Stimulated activated CD8-positive, alpha-beta memory T cell treated with anti-CD3 and anti-CD28 coated beads, Interleukin-15, amount 100 ng/mL, for 48 hours (primary cell): ENCODE measurements around the gene PTGES3.
A peak's percentile ranks its signal among the peaks of the same experiment; 100 is the strongest.

Experiments
- DNase-seq, 2 donors: peaks; one replicate each; pipeline ENCODE4 v3.0.0-alpha.2; 2020; ENCODE audit warnings: low read depth in 2 of 2

PTGES3 gene

GRCh38 chr12:56629459-56630179 is 58.5 kb downstream of the PTGES3 start:
- no peak for DNase-seq

- DNase-seq: peak in 1 of 2 donors; percentile 40
These were observed 59.2 kb downstream of the PTGES3 start for GRCh38 chr12:56628671-56629458.

GRCh38 chr12:56626701-56627100 is 61.4 kb downstream of the PTGES3 start:
- DNase-seq: no peak

- DNase-seq: no peak
These were observed 65.5 kb downstream of the PTGES3 start for GRCh38 chr12:56622535-56622934.

- no peak for DNase-seq
These were observed 71.2 kb downstream of the PTGES3 start for GRCh38 chr12:56616925-56617324.

GRCh38 chr12:56616244-56616643 is 71.8 kb downstream of the PTGES3 start:
- DNase-seq: no peak

GRCh38 chr12:56614627-56615026 is 73.5 kb downstream of the PTGES3 start:
- no peak for DNase-seq
